ENCODE data around the gene CTDP1.
"Not testable (repeated sequence)": the region's sequence is repeated elsewhere in the genome, so short reads cannot be mapped to it uniquely, and the experiment has no call there.

Gene CTDP1

DNA sequence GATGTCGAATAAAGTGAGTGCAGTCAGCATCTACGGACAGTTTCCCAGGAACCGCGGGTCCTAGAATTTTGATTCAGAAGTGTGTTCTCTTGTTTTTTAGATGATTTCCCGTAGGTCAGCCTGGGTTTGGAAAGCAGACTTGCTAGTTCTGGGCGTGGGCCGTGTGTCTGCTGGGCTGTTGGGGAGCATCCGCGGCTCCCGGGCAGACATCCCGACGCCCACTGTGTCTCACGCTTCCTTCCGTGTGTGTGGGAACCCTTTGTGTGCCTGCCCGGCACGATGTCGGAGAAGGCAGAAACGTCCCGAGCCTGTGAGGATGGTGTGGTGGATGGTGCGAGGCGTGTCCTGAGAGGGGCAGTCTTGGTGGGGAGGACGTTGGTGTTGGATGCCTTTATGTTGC, 18.4 kb downstream of the CTDP1 start:
- no peak for DNase-seq (ENCODE audit: low read depth in 3 of 3)

DNA sequence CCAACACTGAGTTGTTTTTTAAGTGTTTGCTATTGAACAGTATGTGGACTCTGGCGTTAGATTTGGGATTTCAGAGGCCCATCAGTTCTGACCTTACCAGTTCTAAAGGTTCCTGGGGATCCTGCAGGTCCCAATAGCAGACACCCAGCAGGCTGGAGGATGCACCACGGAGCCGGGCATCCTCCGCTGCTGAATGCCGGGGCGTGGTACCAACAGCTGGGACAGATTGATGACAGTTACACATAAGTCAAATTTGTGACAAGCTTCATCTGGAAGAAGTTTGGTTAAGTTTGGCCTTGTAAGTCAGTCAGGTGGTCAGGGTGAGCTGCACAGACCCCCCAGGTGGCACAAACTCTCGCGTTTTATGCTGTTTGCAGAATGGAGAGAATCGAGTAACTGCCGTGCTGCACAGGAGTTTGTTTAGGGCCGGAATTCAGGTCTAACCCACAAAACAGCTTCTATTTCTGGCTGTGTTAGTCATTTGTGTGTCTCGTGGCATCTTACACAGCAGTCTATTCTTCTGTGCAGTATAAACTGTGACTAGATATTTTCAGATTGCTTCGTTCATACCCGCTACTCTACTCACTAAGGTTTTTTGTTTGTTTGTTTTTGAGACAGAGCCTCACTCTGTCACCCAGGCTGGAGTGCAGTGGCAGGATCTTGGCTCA, 19.2 kb downstream of the CTDP1 start:
- no peak for DNase-seq (ENCODE audit: low read depth in 3 of 3)

DNA sequence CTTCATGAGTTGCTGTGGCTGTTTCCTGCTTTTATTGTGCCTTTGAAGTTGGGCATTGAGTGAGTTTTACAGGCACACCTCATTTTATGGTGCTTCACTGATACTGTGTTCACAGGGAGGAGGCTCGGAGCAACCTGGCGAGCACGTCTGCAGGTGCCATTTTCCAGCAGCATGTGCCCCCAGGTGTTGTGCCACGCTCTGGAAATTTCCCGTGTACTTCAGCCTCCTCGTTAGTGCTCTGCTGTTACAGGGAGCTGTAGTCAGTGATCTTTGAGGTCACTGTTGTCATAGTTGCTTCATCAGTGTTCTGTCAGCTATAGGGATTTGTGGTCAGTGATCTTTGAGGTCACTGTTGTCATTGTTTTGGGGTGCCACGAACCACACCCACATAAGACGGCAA, 20.1 kb downstream of the CTDP1 start:
- no peak for DNase-seq (ENCODE audit: low read depth in 3 of 3)

DNA sequence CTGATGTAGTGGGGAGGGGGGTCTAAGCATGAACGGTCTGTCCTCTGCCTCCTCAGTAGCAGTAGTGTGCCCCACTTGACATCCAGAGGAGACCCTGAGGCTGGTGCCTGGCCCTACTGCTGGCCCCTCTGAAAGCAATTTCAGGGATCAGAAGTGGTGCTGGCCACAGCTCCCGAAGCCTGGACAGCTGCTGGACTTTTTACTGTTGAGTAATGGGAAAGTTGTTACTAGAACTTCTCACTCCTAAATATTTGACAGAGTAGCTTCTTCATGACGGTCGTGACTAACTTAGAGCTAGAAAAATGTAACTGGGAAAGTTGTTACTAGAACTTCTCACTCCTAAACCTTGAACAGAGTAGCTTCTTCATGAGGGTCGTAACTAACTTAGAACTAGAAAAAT, 23.3 kb downstream of the CTDP1 start:
- no peak for DNase-seq (ENCODE audit: low read depth in 3 of 3)

DNA sequence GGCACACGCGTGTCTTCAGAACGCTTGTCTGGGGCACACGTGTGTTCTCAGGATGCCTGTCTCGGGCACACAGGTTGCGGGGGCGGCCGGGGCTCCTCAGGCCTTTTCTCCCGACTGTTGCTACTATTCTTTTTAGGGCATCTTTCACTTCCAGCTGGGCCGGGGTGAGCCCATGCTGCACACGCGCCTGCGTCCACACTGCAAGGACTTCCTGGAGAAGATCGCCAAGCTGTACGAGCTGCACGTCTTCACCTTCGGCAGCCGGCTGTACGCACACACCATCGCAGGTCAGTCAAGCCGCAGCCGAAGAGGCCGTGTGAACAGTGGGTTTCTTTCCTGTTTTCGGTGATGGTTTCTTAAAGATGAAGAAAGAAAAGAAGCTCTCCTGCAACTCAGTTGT, 25.0 kb downstream of the CTDP1 start:
- DNase-seq (ENCODE audit: low read depth in 3 of 3): no peak

DNA sequence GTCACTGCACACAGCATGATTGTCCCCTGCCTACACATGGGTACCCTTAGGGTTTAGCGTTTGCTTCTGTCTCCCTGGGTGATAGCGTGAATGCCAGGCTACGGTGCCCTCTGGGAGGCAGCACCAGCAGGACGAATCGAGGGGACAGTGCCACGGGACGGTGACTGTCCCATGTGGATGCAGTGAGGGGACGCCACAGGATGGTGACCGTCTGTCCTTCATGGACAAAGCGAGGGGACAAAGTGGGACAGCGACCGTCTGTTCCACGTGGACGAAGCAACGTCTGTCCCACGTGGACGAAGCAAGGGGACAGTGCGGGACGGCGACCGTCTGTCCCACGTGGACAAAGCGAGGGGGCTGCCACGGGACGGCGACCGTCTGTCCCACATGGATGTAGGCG, 25.7 kb downstream of the CTDP1 start:
- no peak for DNase-seq (ENCODE audit: low read depth in 3 of 3)

DNA sequence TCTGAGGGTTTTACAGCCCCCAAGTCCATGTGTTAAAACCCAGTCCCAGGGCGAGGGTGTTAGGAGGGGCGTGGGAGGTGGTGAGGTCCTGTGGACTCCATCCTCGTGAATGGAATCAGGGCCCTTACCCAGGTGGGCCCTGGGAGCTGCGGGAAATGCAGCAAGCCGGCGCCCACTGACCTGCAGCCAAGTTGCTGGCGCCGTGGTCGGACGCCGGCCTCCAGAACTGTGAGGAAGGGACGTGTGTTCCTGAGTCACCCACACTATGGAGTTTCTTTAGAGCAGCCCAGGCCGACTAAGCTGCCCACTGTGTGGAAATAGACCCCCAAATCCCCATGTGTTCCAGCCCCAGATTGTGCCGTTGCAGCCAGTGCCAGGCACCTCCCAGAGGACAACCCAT, 26.4 kb downstream of the CTDP1 start:
- no peak for DNase-seq (ENCODE audit: low read depth in 3 of 3)

DNA sequence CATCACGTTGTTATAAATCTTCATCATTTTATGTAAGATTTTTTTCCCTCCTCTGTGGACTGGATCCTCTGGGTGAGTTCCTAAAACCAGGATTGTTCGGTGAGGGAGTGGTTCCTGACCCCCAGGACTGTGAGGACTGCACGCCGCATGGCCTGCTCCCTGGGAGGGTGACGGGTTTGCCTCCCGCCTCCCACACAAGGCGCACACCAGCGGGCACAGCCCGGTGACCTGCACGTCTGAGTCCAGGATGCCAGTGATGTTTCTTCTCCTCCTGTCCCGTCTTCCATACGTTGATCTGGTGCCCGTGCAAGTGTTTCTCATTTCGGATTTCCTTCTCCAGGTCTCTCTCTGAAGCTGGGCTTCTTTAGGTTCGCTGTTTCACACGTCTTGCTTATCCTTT, 27.1 kb downstream of the CTDP1 start:
- DNase-seq (ENCODE audit: low read depth in 3 of 3): no peak

DNA sequence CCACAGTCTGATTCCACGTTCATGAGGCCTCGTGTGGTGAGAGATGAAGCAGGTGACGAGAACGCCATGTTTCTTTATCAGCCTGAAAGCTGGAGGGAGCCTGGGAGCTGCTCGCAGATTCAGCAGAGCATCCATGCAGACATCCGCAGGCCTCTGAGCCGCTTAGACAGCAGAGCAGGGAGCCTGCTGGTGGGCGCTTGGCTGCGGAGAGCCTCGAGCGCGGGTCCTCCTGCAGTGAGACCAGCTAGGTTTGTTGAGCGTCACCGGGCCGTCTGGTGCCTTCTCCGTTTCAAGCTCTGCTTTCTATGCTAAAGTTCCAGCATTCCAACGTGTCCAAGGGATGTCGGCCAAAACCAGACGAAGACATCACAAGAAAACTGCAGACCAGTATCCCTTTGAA, 27.6 kb downstream of the CTDP1 start:
- DNase-seq (ENCODE audit: low read depth in 3 of 3): no peak

DNA sequence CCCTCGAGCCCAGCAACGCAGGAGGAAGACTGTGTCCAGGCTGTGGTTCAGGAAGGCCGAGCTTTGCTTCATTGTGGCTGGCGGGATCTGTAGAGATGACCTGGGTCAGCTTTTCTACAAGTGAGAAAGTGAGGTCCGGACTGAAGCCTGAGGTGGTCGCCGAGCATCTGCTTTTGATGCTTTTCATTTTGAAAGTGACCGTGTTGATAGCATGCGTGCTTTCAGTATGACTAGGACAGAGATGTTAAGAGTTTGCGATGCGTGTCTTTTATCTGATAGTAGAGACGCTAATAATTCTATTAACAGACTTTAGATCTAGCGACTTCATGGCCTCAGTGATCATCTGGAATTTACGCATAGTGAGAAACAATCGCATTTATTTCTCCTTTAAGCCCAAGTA, 28.1 kb downstream of the CTDP1 start:
- no peak for DNase-seq (ENCODE audit: low read depth in 3 of 3)

DNA sequence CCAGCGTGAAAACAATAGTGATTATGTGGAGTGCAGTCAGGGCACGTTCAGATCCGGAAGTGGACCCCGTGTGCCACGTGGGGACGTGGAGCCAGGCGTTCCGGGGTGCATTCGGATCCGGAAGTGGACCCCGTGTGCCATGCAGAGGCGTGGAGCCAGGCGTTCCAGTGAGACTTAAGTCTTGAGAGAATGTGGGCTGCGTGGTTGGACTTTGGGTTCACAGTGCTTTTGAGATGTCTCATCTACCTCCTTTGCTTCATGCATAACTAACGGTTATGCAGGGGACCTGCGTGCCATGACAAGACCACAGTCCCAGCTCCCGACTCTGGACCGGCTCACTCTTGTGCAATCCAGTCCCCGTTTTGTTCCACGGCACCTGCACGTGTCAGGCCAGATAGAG, 28.8 kb downstream of the CTDP1 start:
- DNase-seq (ENCODE audit: low read depth in 3 of 3): no peak

DNA sequence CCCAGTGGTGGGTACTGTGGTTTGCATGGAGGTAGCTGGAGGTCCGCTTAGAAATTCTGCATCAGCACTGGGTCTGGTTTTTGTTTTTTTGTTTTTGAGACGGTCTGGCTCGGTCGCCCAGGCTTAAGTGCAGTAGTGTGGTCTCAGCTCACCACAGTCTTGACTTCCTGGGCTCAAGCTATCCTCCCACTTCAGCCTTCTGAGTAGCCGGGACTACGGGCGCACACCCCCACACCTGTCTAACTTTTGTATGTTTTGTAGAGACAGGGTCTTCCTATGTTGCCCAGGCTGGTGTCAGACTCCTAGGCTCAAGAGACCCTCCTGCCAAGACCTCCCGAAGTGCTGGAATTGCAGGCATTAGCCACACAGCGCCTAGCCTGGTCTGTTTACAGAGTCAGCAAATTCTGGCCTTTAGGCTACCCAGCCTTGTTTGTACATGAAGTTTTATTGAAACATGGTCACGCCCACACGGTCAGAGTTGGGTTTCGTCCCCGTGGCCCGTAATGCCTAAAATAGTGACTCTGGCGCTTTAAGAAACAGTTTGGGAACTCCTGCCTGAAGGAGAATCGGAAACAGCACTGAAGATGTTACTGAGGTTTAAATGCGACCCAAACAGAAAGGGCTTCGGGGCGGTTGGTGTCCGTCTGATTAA, 32.7 kb downstream of the CTDP1 start:
- DNase-seq (ENCODE audit: low read depth in 3 of 3): no peak

DNA sequence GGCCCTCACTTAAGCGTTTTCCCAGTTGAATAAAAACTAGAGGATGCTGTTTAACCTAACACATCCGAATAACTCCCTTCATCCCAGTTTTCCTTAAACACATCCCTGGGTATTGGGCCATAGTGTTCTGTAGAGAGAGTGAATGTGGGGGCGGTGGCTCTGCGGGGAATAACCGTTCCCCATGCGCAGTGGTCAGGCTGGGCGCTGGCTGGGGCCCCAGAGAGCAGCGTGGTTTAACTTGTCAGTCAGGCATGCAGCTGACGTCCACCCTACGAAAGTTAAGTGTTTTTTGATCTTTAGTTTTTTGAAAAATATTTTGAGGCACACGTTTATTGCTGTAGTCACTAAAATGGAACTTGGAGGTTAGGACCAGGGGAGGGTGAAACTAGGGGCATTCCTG, 33.7 kb downstream of the CTDP1 start:
- no peak for DNase-seq (ENCODE audit: low read depth in 3 of 3)

DNA sequence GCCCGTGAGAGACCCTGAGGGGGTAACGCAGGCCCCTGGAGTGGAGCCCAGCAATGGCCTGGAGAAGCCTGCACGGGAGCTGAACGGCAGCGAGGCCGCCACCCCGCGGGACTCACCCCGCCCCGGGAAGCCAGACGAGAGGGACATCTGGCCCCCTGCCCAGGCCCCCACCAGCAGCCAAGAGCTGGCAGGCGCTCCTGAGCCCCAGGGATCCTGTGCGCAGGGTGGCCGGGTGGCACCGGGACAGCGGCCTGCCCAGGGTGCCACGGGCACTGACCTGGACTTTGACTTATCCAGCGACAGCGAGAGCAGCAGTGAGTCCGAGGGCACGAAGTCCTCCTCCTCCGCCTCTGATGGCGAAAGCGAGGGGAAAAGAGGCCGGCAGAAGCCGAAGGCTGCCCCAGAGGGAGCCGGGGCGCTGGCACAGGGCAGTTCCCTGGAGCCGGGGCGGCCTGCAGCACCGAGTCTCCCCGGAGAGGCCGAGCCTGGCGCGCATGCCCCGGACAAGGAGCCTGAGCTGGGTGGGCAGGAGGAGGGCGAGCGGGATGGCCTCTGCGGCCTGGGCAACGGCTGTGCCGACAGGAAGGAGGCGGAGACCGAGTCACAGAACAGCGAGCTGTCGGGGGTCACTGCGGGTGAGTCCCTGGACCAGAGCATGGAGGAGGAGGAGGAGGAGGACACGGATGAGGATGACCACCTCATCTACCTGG, 35.1 kb downstream of the CTDP1 start:
- no peak for DNase-seq (ENCODE audit: low read depth in 3 of 3)

DNA sequence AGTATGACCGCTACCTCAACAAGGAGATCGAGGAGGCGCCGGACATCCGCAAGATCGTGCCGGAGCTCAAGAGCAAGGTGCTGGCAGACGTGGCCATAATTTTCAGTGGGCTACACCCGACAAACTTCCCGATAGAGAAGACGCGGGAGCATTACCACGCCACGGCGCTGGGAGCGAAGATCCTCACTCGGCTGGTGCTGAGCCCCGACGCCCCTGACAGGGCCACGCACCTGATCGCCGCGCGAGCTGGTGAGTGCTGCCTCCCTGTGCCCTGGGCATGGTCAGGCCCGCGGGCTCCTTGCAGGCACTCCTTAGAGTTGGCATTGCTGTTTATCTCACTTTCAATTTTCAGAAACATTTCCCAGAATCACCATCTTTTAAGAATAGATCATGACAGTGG, 35.7 kb downstream of the CTDP1 start:
- DNase-seq (ENCODE audit: low read depth in 3 of 3): no peak

DNA sequence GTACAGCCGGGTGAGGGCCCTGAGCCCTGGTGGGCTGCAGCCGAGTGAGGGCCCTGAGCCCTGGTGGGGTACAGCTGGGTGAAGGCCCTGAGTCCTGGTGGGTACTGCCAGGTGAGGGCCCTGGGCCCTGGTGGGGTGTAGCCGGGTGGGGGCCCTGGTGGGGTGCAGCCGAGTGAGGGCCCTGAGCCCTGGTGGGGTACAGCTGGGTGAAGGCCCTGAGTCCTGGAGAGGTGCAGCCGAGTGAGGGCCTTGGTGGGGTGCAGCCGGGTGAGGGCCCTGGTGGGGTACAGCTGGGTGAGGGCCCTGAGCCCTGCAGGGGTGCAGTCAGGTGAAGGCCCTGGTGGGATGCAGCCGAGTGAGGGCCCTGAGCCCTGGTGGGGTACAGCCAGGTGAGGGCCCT, 37.5 kb downstream of the CTDP1 start:
- no peak for DNase-seq (ENCODE audit: low read depth in 3 of 3)

DNA sequence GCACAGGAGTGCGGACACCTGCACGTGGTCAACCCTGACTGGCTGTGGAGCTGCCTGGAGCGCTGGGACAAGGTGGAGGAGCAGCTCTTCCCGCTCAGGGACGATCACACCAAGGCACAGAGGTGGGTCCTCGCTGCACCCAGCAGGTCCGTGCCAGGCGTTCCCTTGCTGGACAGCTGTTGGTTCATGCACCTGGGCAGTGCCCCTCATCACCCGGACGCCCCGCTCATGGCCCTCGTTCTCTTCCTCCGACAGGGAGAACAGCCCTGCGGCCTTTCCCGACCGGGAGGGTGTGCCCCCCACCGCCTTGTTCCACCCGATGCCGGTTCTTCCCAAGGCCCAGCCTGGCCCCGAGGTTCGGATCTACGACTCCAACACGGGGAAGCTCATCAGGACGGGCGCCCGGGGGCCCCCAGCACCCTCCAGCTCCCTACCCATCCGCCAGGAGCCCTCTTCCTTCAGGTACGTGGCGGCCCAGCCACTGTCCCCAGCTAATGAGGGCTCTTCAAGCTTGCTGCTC, 38.0 kb downstream of the CTDP1 start:
- no peak for DNase-seq (ENCODE audit: low read depth in 3 of 3)

DNA sequence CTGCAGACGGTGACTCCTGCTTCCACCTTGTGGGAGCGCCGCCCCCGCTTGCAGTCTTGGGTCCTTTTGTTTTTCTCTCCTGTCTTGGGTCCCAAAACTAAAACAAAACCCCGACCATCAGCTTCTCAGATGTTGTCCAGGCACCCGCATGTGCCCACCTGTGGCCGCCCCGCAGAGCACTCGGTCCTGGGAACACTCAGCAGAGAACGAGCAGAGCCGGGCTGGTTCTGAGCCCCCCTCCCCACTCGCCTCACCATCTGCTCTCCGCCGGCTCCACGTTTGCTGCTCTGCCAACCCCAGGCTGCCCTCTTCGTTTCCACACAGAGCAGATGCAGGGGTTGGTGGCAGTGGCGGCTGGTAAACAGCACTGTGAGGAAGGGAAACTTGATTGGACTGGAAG, 38.5 kb downstream of the CTDP1 start:
- DNase-seq (ENCODE audit: low read depth in 3 of 3): no peak

DNA sequence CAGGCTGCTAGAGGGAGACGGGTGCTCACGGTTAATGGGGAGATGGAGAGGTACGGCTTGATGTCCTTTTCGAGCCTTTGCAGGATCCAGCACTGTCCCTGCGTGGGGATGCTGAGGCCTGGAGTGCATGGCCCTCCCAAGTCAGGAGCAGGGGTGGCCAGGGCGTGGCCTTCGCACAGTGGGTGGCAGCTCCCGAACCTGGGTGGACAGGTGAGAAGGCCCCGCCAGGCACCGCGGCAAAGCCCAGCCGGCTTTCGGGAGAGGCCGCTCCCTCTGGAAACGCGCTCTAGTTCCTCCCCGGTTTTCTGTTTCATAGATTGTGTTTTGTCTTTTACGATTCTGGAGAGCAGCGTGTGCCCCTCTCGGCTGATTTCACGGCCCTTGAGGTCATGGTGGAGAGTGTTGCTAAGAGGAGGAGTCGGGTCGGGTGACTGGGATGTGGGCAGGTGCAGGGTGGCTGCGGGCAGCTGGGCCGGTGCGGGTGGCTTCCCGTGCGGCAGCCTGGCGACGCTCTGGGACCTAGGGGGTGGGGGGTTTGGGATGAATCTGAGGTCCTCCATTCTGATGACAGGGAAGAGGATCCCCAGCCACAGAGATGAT, 39.4 kb downstream of the CTDP1 start:
- DNase-seq (ENCODE audit: low read depth in 3 of 3): no peak

DNA sequence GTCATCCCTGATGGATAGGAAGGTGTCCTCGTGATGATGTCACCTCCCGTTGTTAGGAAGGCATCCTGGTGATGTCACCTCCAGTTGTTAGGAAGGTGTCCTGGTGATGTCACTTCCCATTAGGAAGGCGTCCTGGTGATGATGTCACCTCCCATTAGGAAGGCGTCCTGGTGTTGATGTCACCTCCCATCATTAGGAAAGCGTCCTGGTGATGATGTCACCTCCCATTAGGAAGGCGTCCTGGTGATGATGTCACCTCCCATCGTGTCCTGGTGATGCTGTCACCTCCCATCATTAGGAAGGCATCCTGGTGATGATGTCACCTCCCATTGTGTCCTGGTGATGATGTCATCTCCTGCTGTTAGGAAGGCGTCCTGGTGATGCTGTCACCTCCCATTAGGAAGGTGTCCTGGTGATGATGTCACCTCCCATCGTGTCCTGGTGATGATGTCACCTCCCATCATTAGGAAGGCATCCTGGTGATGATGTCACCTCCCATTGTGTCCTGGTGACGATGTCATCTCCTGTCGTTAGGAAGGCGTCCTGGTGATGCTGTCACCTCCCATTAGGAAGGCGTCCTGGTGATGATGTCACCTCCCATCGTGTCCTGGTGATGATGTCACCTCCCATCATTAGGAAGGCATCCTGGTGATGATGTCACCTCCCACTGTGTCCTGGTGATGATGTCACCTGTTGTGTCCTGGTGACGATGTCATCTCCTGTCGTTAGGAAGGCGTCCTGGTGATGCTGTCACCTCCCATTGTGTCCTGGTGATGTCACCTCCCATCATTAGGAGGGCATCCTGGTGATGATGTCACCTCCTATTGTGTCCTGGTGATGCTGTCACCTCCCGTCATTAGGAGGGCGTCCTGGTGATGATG, 40.1 kb downstream of the CTDP1 start:
- DNase-seq (ENCODE audit: low read depth in 3 of 3): not testable (repeated sequence)

DNA sequence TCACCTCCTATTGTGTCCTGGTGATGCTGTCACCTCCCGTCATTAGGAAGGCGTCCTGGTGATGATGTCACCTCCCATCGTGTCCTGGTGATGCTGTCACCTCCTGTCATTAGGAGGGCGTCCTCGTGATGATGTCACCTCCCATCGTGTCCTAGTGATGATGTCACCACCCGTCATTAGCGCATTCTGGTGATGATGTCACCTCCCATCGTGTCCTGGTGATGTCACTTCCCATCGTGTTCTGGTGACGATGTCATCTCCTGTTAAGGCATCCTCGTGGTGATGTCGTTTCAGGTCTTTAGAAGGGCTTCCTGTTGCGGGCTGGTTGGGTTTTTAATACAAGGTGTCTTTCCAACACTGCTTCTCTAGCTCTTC, 40.7 kb downstream of the CTDP1 start:
- no peak for DNase-seq (ENCODE audit: low read depth in 3 of 3)

DNA sequence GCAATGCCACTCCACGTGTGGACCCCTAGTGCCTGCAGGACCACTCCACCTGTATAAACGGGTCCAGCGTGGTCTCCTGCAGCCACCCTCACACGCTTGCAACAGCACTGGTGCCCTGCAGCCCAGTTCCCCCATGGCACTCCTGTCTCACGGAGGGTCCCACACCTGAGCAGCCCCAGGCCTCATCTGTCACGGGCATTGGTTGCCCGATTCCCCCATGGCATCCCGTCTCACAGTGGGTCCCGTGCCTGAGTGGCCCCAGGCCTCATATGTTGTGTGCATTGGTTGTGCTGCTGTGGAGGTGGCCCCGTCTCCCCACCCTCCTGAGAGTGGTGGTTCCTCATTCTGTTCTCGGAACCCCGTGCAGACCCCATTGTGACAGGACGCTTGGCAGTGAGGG, 43.4 kb downstream of the CTDP1 start:
- DNase-seq (ENCODE audit: low read depth in 3 of 3): no peak
